DMS 273 treated with DMSO at 0.1 percent for 48 hours (cell line): Measurements from ENCODE around the gene ZC3H14.

Experiments used
- DNase-seq: peaks from one replicate; lab custom pipeline; 2025; lab: John Stamatoyannopoulos, UW

Gene ZC3H14

GRCh38 chr14:88551980-88552431, 10.8 kb upstream of the ZC3H14 start:
- no peak for DNase-seq

- DNase-seq = no peak
Measured at GRCh38 chr14:88552876-88553275, 10.0 kb upstream of the ZC3H14 start.

DNA sequence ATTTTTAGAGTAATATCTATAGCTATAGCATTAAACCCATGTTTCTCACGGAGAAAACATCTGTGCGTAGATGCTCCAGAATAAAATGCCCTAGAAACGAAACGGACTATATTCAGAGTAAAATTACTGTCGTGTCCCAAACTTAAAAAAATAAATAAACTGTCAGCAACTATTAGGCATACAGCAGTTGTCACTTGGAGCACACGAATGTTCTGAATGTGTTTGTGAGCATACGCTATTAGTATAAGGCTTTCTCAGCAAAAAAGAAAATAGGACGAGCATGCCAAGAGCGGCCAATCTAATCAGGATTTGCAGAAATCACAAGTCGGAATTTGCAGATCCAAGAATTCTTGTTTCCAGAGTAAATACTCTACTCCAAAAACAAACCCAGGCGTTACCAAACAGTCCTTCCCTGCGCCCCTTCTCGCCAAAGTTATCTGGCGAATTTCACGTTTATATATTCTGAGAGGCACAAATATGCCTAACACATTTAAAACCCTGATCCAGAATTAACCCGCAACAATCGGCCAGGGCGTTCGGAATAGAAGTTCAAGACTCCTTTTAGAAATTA, 8.9 kb upstream of the ZC3H14 start:
- DNase-seq = no peak

- DNase-seq = no peak
Measured at GRCh38 chr14:88554457-88555286, 8.2 kb upstream of the ZC3H14 start, which contains the start of gene PTPN21. PTPN21 (minus strand) TSS chr14:88555007; CDS start chr14:88550417, 4,590 bp downstream.

DNA sequence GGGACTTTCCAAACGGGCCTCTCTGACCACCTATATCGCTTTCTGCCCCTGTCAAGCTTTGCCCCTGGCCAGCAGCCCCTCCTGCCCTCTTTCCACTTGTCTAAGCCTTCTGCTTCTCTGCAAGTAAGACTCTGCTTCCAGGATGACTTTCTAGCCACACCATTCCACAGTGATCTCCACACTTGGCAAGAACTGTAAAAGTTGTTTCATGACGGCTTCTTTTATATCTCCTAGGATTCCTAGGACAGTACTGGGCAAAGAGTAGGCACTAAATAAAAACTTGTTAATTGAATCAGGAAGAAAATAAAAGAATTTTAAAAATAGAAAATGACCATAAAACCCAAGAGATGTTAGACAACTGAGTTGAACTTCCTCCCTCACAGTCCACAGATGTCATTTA, 6.3 kb upstream of the ZC3H14 start:
- DNase-seq = no peak

GRCh38 chr14:88559852-88560251, 3.0 kb upstream of the ZC3H14 start:
- DNase-seq = peak; percentile 17

DNA sequence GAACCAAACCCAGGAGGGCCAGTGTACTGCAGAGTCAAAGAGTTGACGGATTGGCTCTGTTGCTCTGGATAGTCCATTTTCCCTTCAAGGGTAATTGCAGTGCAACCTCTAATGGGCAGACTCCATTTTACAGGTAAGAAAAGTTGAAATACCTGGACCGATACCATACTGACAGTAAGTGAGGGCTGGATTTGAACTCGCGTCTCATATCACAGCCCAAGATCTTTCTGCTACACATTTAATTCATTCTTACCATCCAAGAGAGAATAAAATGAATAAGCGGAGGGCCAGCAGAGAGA, 356 bp upstream of the ZC3H14 start:
- no peak for DNase-seq

- no peak for DNase-seq
Measured at GRCh38 chr14:88563845-88564244, 1.0 kb downstream of the ZC3H14 start.

GRCh38 chr14:88565427-88565826, 2.6 kb downstream of the ZC3H14 start:
- no peak for DNase-seq

DNA sequence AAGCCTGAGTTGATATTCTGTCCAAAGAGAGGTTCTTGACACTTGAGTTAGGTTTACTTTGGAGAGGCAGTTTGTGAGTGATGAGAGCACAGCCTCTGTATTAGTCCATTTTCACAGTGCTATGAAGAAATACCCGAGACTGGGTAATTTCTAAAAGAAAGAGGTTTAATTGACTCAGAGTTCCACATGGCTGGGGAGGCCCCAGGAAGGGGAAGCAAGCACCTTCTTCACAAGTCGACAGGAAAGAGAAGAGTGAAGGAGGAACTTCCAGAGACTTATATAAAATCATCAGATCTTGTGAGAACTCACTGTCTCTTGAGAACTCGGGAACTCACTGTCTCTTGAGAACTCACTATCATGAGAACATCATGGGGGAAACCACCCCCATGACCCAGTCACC, 5.4 kb downstream of the ZC3H14 start:
- no peak for DNase-seq

- DNase-seq = no peak
Measured at GRCh38 chr14:88572117-88572516, 9.3 kb downstream of the ZC3H14 start.

GRCh38 chr14:88576222-88576621, 13.4 kb downstream of the ZC3H14 start:
- no peak for DNase-seq

DNA sequence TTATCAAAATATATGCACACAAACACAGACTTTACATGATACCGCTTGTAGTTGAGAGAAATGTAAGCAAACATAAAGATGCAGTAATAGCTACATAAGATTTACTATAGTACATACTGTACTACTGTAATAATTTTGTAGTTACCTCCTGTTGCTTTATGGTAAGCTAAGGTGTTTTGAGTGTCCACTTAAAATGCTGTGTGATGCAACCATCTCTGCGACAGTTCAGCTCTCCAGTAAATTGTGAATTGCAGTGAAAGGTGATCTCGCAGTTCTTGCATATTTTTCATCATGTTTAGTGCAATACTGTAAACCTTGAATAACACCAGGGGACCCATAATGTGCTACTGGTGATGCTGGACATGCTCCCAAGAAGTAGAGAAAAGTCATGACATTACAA, 21.6 kb downstream of the ZC3H14 start:
- no peak for DNase-seq

DNA sequence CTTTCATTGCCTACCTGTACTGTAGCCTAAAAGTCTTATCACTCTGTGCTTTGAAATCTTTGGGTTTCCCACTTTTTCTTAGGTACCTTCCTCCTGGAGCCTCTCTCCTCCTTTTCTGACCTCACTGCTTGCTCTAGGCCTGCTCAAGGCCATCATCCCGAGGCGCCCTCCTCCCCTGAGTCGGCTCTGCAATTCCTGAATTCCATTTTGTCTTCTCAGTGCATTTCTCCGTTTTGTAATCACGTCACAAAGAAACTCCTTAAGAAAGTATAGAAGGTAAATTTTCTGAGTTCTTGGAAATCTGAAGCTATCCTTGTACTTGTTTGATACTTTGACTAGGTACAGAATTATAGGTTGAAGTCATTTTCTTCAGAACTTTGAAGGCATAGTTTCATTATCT, 25.2 kb downstream of the ZC3H14 start:
- DNase-seq = no peak

- DNase-seq = no peak
Measured at GRCh38 chr14:88590173-88590572, 27.3 kb downstream of the ZC3H14 start.

GRCh38 chr14:88592031-88592430, 29.2 kb downstream of the ZC3H14 start:
- no peak for DNase-seq

GRCh38 chr14:88597038-88597437, 34.2 kb downstream of the ZC3H14 start:
- DNase-seq = no peak

GRCh38 chr14:88597601-88598000, 34.8 kb downstream of the ZC3H14 start:
- DNase-seq = no peak

- no peak for DNase-seq
Measured at GRCh38 chr14:88598097-88598675, 35.3 kb downstream of the ZC3H14 start.

GRCh38 chr14:88599326-88599725, 36.5 kb downstream of the ZC3H14 start:
- no peak for DNase-seq

DNA sequence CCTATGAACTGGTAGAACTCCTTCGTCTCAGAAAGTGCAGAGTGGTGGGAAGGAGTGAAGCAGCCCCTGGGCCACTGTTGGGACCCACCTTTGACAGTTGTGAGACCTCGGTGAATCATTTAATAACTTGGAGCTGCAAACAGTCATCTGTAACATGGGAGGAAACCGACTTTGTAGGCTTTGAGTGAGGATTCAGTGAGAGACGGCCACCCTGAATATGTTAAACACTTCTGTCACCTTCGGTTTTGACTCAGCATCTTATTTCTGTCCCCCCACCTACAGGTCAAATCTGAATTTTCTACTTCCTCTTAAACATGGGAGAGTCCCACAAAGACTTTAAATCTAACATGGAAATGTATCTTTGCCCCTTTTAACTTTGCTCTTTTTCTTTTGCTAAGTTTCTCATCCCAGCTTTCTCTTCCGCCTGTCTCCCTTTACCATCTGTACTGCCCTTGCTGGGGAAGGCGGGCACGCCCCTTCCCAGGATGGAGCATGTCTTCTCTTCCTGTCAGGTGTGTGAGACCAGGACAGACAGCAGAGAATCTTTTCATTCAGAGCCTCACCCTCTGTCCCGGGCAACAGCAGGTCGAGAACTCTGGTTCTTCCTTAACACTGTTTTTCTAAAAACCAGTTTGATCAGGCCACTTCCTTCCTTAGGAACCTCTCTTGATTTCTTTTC, 37.1 kb downstream of the ZC3H14 start:
- DNase-seq = no peak

DNA sequence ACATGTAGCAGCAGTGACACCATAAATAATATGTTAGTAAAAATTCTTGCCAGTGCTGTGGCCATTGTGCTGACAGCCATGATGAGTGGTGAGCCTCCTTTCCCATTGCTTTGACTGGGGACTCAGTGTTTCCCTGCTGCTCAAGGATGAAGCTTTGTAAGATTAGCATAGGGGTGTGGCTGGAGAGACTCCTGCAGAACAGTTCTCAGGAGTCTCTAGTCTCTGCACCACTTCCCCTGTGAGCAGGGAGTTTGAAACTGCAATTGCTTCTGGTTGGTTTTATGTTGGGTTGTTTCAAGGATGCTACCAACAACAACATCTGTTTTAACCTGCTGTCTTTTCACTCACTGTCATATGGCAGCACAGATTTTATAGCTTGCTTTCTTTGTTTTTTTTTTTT, 41.4 kb downstream of the ZC3H14 start:
- no peak for DNase-seq

DNA sequence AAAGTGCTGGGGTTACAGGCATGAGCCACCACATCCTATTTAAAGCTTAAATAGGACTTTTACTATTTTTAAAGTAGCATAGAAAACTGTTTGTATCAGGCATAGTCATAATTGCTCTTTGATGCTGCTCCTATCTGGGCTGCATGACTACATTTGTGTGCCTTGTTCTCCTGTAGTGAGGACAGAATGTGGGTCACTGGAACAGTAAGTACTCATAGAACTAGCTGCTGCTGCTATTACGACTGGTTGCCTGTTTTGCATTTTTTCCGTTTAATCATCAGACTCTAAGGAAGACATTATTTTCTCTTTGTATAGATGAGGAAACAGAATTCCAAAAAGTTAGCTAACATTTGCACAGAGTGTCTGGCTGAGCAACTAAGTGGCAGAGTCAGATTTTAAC, 42.8 kb downstream of the ZC3H14 start:
- no peak for DNase-seq
